ENCODE measurements around the gene CHD9. TPM values are rescaled to one million over a fixed set of nuclear protein-coding genes. Genes with fewer than 3 reads are reported as not detected.
"Not testable (repeated sequence)": the region's sequence is repeated elsewhere in the genome, so short reads cannot be mapped to it uniquely, and the experiment has no call there.

CHD9 gene
- total RNA-seq, 4 donors from 2014 or later, result 97.2 to 141 (median 108) TPM

DNA sequence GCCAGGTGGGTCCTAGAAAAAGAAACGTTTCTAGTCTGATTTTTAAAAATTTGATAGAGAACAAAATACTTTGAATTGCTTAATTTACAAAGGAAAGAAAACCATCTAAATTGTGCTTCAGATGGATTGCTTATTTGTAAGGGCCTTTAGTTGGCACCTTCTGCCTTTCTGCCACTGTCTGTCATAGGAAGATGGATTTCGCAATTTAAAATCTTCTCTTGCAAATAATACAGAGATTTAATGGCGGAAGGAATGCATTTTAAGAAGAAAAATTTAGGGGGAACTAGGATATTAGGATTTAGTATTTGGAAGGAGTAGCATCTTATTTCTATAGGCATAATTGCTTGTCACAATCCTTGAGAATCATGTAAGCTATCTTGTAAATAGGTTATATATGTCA, 204.0 kb downstream of the CHD9 start:
- no peaks in the 10 kb centered on the region for H3K4me1 ChIP-seq
- 98% methylated on average over 3 of the region's 3 CpGs for WGBS, 2 donors
- H3K36me3 ChIP-seq, result peaks cover 27 to 35% of the 10 kb centered on the region in 2 donors
- H3K4me3 ChIP-seq (replicated peaks in 1 of 3), result no peak overlapping the region
- intact Hi-C loops (cut with DNase I), result no loop called here
- no peak for DNase-seq
- no peak overlapping the region for H3K27ac ChIP-seq
- TF ChIP-seq, protein P1, sequence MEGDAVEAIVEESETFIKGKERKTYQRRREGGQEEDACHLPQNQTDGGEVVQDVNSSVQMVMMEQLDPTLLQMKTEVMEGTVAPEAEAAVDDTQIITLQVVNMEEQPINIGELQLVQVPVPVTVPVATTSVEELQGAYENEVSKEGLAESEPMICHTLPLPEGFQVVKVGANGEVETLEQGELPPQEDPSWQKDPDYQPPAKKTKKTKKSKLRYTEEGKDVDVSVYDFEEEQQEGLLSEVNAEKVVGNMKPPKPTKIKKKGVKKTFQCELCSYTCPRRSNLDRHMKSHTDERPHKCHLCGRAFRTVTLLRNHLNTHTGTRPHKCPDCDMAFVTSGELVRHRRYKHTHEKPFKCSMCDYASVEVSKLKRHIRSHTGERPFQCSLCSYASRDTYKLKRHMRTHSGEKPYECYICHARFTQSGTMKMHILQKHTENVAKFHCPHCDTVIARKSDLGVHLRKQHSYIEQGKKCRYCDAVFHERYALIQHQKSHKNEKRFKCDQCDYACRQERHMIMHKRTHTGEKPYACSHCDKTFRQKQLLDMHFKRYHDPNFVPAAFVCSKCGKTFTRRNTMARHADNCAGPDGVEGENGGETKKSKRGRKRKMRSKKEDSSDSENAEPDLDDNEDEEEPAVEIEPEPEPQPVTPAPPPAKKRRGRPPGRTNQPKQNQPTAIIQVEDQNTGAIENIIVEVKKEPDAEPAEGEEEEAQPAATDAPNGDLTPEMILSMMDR (IDR thresholded peaks at IDR 0.05), result no peak
- TF ChIP-seq POLR2A (IDR thresholded peaks at IDR 0.05), result no peak
- H3K27me3 ChIP-seq, result no peaks in the 10 kb centered on the region
- H3K9me3 ChIP-seq, result no peaks in the 10 kb centered on the region

- H3K27me3 ChIP-seq, result no peaks in the 10 kb centered on the region
- TF ChIP-seq, protein P1 (IDR thresholded peaks at IDR 0.05), result no peak
- no peak for TF ChIP-seq POLR2A (IDR thresholded peaks at IDR 0.05)
- H3K4me1 ChIP-seq, result no peaks in the 10 kb centered on the region
- no peak overlapping the region for H3K4me3 ChIP-seq (replicated peaks in 1 of 3)
- peaks cover 26 to 27% of the 10 kb centered on the region in 2 donors for H3K36me3 ChIP-seq
- WGBS, 2 donors, result 97 to 98% methylated on average over 2 of the region's 2 CpGs
- DNase-seq, result no peak
- intact Hi-C loops (cut with DNase I), result no loop called here
- no peaks in the 10 kb centered on the region for H3K9me3 ChIP-seq
- no peak overlapping the region for H3K27ac ChIP-seq
Measured at GRCh38 chr16:53261276-53261675, 206.5 kb downstream of the CHD9 start.

DNA sequence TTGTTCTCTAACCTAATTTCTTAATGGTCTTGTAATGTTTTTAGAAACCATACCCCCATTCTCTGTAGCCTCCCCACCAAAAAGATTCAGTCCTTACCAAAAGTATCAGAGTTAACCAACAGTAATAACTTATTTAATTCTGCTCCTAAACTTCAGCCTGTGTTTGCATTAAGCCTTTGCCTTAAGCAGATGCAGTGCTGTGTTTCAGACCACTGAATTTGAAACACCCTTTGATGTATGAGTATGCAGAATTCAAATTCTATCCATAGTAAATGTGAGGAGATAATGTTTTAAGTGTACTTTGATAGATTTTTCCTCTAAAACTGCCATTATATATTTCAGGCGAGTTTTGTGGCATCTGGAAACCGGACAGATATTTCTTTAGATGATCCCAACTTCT, 207.9 kb downstream of the CHD9 start:
- H3K27me3 ChIP-seq, result no peaks in the 10 kb centered on the region
- no peaks in the 10 kb centered on the region for H3K9me3 ChIP-seq
- WGBS, 2 donors, result 96 to 99% methylated on average over 2 of the region's 2 CpGs
- no peak overlapping the region for H3K4me3 ChIP-seq (replicated peaks in 1 of 3)
- H3K36me3 ChIP-seq, result peaks cover 17 to 19% of the 10 kb centered on the region in 2 donors
- intact Hi-C loops (cut with DNase I), result no loop called here
- no peaks in the 10 kb centered on the region for H3K4me1 ChIP-seq
- DNase-seq, result no peak
- TF ChIP-seq POLR2A (IDR thresholded peaks at IDR 0.05), result no peak
- TF ChIP-seq, protein P1 (IDR thresholded peaks at IDR 0.05), result no peak
- no peak overlapping the region for H3K27ac ChIP-seq

DNA sequence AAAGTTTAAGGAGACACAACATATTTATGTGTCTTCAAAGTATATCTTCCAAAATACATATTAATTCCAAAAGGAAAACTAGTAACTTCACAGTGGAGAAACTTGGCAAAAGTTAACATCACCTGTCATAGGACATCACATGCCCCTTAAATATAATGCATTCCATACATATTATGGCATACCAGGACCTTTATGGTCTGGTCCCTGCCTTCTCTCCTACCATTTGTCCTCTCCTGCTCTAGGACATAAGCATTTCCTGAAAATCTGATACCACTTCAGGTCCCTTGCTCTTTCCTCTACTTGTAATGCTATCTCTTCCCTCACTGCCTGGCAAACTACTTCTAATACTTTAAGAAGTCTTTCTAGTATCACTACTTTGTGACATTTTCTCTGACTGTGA, 211.4 kb downstream of the CHD9 start:
- Histone ChIP-seq H3K27me3 (no peaks in the 10 kb centered on the region), H3K4me1 (no peaks in the 10 kb centered on the region), H3K9me3 (no peaks in the 10 kb centered on the region), H3K4me3 (replicated peaks in 1 of 3) (no peak overlapping the region), H3K36me3 (peaks cover 15 to 21% of the 10 kb centered on the region in 2 donors), H3K27ac (no peak overlapping the region)
- TF ChIP-seq, protein P1 (IDR thresholded peaks at IDR 0.05), result no peak
- no peak for TF ChIP-seq POLR2A (IDR thresholded peaks at IDR 0.05)
- intact Hi-C loops (cut with DNase I), result no loop called here
- DNase-seq, result no peak

DNA sequence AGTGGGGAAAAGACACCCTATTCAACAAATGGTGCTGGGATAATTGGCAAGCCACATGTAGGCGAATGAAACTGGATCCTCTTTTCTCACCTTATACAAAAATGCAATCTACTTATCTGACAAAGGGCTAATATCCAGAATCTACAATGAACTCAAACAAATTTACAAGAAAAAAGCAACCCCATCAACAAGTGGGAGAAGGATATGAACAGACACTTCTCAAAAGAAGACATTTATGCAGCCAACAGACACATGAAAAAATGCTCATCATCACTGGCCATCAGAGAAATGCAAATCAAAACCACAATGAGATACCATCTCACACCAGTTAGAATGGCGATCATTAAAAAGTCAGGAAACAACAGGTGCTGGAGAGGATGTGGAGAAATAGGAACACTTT, 223.7 kb downstream of the CHD9 start:
- intact Hi-C loops (cut with DNase I), result not testable (repeated sequence)
- H3K36me3 ChIP-seq, result peaks cover 39 to 41% of the 10 kb centered on the region in 2 donors

GRCh38 chr16:53281280-53281679, 226.5 kb downstream of the CHD9 start:
- H3K36me3 ChIP-seq, result peaks cover 17 to 24% of the 10 kb centered on the region in 2 donors
- no peaks in the 10 kb centered on the region for H3K4me1 ChIP-seq
- intact Hi-C loops (cut with DNase I), result no loop called here
- TF ChIP-seq, protein P1 (IDR thresholded peaks at IDR 0.05), result no peak
- TF ChIP-seq POLR2A (IDR thresholded peaks at IDR 0.05), result no peak
- DNase-seq, result no peak
- H3K27ac ChIP-seq, result no peak overlapping the region
- no peaks in the 10 kb centered on the region for H3K9me3 ChIP-seq
- H3K27me3 ChIP-seq, result no peaks in the 10 kb centered on the region
- 92 to 93% methylated on average over 2 of the region's 2 CpGs for WGBS, 2 donors
- no peak overlapping the region for H3K4me3 ChIP-seq (replicated peaks in 1 of 3)

More for the DNA sequence above, 223.7 kb downstream of the CHD9 start:
- WGBS, 2 donors, result 90 to 98% methylated on average over 1 of the region's 2 CpGs
- H3K4me1 ChIP-seq; H3K4me3 ChIP-seq (replicated peaks in 1 of 3); H3K27me3 ChIP-seq; H3K27ac ChIP-seq; H3K9me3 ChIP-seq; DNase-seq: not testable (repeated sequence)

All from thyroid gland (tissue), 4 donors.